ENCODE results near the gene SMIM36.

DNA sequence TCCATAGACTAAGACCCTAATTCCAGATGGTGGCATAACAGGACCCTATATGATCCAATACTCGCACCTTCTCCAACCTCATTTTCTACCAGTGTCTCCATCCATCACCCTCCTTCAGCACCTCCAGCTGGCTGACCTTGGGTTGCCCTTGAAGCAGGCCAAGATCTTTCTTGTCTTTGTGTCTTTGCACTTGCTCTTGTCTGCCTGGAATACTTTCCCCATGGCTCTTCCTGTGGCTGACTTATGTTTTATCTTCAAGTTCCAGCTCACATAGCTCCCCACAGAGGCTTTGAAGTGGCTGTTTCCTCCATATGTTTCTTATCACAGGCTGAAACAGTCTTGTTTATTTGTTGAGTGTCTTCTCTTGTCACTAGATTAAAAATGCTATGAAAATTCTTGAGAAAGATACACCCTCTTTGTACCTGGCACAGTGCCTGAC, 60.0 kb downstream of the SMIM36 start:
- TF ChIP-seq, protein P1, sequence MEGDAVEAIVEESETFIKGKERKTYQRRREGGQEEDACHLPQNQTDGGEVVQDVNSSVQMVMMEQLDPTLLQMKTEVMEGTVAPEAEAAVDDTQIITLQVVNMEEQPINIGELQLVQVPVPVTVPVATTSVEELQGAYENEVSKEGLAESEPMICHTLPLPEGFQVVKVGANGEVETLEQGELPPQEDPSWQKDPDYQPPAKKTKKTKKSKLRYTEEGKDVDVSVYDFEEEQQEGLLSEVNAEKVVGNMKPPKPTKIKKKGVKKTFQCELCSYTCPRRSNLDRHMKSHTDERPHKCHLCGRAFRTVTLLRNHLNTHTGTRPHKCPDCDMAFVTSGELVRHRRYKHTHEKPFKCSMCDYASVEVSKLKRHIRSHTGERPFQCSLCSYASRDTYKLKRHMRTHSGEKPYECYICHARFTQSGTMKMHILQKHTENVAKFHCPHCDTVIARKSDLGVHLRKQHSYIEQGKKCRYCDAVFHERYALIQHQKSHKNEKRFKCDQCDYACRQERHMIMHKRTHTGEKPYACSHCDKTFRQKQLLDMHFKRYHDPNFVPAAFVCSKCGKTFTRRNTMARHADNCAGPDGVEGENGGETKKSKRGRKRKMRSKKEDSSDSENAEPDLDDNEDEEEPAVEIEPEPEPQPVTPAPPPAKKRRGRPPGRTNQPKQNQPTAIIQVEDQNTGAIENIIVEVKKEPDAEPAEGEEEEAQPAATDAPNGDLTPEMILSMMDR (IDR thresholded peaks at IDR 0.05), result no peak
- TF ChIP-seq POLR2AphosphoS5 (IDR thresholded peaks at IDR 0.05), result no peak
- TF ChIP-seq POLR2A (IDR thresholded peaks at IDR 0.05), result no peak
